GM18505 (cell line): ENCODE measurements around the gene ANO2.
"Not testable (repeated sequence)": the region's sequence is repeated elsewhere in the genome, so short reads cannot be mapped to it uniquely, and the experiment has no call there.

Experiments used
- ATAC-seq: cut with Tn5 transposase; IDR thresholded peaks from one replicate; pipeline ENCODE4 v1.9.1; 2021; ENCODE audit not compliant: unreplicated experiment
- POLR2A ChIP-seq: IDR thresholded peaks from 4 replicates; pipeline ENCODE4 v1.6.1; 2011; ENCODE audit warnings: borderline replicate concordance; ENCODE audit not compliant: insufficient read depth, insufficient read length; ENCODE audit errors: extremely low read depth

ANO2 gene

DNA sequence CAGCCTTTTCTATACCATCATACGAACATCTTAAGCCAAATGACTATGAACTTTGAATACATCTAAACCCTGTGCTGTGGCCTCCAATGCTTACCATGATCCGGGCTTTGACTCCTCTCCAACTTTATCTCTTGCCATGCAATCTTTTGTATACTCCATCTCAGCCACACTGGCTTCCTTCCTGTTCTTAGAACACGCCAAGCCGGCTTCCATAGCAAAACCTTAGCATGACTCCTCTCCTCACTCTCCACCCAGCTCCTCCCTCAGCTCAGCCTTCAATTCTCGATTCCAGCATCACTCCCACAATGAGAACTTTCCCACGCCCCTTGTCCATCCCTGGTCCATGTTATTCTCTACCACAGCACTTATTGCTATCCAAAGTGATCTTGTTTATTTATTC lies 284.8 kb downstream of the ANO2 start:
- no peak for ATAC-seq
- TF ChIP-seq POLR2A, result no peak

DNA sequence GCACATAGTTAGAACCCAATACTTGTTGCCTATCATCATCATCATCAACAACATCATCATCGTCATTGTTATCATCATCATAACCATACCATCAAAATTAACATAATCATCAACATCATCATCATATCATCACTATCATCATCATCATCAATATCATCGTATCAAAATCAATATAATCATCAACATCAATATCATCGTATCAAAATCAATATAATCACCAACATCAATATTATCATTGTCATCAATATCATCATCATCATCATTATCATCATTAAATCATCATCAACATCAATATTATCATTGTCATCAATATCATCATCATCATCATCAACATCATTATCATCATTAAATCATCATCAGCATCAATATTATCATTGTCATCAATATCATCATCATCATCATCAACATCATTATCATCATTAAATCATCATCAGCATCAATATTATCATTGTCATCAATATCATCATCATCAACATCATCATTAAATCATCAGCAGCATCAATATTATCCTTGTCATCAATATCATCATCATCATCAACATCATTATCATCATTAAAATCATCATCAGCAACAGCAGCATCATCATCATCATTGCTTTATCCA lies 286.6 kb downstream of the ANO2 start:
- not testable (repeated sequence) for ATAC-seq

DNA sequence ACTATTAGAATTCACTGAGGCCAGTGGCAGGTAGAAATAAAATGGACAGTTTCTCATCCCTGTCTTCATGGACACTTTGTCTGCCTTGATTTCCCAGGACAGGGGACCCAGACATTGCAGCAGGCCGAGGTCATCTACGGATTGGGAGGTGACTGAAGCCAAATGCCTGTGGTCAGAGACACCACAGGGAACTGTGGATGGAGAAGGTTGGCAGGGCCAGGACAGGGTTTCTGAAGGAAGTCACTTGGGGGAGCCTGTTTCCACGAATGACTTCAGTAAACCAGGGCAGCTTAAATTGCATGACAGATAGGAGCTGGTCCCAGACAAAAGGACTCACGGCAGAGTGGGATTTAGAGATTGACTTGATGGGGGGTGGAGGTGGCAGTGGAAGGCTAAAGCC lies 288.2 kb downstream of the ANO2 start:
- no peak for TF ChIP-seq POLR2A
- ATAC-seq, result no peak

DNA sequence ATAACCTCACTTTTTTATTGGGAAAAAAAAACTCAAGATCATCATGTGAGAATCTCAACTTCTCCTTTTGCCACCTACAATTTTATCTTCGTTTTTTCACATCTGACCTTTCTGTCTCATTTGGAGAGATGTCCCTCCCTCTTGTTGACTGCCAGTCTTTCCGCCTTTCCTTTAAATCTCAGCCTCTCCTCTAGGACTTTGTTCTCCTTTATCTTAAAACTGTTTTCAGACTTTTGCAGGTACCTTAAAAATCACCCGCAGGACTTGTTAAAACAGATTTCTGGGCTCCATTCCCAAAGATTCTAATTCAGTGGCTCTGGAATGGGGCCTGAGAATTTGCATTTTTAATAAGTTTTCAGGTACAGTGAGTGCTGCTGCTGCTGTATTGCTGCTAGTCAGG lies 289.9 kb downstream of the ANO2 start:
- no peak for TF ChIP-seq POLR2A
- no peak for ATAC-seq

DNA sequence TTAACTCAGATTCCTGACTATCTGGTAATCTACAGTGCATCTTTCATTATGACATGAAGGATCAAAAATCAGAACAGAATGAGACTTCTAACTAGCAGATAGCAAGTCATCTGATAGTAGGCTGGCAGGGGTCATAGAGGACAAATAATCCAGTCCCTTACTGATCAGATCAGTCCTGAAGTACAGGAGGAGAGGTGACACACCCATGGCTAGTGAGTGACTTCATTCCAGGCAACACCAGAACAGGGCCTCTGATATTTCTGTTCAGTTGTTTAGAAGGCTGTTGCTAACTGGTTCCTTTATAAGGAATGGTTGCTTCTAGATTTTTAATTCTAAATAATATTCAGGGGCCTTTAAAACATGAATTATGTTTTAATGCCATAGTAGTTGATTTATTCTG lies 291.0 kb downstream of the ANO2 start:
- no peak for TF ChIP-seq POLR2A
- no peak for ATAC-seq

DNA sequence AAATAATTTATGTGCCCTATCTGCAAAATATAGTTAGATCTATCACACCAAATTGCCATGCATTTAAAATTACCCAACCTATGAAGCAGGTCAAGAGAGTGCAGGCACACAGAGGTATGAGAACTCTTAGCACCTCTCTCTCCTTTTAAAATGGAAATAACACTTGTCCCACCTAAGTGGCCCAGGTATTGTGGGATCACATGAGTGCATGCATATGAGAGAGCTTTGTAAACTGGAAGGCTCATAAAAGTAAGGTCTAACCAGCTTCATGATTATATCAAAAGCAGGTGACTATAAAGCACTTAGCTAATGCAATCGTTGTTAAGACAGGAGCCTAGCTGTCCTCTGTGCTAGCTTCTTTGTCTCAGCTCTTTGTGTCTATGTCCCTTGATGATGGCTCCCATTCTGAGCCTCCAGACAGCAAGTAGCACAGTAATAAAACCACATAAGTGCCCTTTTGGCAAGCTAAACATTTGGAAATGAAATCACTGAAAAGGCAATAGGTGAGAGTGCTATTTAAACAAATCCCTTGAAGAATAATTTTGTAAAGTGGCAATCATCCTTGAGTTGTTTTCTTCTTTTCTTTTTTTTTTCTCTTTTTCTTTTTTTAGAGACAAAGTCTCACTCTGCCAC lies 294.1 kb downstream of the ANO2 start:
- no peak for ATAC-seq
- no peak for TF ChIP-seq POLR2A

DNA sequence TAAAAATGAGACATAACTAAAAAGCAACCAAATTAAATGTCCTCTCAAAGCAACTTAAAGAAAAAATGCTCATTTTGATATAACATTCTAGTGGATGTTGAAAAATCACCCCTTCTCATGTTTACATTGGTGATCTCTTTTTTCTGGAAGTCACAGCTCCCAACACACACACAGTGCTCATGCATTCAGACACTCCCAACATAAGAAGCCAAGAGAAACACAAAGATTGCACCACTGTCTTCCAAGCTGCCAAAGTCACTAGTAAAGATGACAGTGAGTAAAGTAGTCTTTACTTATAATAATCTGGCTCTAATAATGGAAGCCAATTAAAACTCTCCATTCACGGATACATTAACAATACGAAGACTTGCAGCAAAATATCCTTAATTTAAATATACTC lies 294.8 kb downstream of the ANO2 start:
- no peak for TF ChIP-seq POLR2A
- ATAC-seq, result no peak

DNA sequence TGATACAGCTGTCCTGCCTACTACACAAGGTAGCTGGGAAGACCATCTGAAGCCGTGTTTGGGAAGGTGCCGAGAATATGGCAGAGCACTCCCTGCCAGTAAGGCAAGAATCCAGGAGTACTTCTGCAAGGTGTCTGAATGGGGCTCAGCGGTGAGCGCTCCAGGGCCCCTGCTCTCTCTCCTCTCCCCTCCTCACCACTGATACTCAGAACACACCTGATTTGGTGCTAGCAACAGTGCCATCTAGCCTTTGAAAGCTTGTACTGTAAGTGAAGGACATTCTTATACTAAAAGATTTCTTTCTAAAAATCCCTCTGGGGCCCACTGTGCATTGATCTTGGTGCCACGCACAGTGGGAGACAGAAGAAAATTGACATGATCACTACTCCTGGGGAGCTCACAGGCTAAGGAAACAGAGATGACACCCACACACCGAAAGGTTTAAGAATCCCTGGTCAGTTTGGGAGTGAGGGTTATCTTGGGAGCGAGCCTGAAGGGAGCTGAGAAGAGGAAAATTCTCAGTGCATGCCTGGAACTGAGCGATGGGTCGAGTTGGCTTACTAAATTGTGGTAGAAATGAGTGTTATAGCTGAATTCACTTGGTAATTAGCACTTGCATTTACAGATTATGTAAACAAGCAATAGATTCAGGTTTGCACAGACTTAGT lies 296.2 kb downstream of the ANO2 start:
- ATAC-seq, result no peak
- TF ChIP-seq POLR2A, result no peak

DNA sequence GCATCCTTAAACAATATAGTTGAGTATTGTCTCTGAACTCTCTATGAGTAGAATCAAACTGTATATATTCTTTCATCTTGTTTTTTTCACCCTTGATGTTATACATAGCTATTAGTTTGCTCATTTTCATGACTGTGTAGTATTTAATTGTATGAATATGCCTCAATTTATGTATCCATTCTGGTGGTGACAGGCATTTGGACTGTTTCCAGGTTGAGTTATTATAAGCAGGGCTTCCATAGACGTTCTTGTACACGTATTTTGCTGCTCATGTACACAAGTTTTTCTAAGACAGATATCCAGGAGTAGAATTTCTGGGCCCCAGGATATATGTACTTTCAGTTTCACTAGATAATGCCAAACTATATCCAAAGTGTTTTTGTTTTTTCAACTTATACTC lies 301.8 kb downstream of the ANO2 start:
- no peak for TF ChIP-seq POLR2A
- ATAC-seq, result no peak

DNA sequence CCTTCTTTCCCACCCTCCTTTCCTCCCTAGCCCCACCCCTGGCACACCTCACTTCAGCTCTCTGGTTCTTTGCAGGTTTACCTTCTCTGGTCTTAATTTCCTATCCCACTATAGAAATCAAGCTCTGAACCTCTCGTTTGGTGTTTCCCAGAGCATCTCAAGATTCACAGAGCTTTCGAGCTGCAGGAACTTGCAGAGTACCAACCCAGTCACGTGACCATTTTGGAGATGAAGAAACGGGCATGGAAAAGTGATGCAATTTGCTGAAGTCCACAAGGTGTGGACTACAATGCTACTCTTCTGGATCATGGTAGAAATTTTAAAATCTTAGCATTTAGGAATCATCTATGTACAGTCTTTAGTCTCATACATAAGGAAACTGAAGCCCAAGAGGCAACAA lies 307.4 kb downstream of the ANO2 start:
- no peak for TF ChIP-seq POLR2A
- ATAC-seq, result no peak

DNA sequence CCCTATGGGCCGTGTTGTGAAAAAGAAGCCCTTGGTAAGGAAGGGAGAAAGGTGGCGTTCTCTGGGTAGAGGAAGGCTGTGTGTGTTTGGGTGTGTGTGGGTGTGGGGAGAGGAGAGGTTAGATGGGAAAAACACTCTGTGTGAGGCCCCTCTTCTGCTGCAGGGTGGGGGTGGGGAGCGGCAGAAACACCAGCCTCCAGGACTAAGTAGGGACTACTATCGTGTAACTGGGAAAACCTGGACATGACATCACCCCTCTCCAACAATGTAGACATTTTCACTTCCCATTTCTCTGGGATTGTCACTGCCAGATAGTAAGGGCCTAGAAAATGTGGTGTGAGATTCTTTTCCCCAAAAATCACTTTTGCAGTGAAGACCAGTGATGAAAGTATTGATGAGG lies 308.2 kb downstream of the ANO2 start:
- no peak for TF ChIP-seq POLR2A
- no peak for ATAC-seq

DNA sequence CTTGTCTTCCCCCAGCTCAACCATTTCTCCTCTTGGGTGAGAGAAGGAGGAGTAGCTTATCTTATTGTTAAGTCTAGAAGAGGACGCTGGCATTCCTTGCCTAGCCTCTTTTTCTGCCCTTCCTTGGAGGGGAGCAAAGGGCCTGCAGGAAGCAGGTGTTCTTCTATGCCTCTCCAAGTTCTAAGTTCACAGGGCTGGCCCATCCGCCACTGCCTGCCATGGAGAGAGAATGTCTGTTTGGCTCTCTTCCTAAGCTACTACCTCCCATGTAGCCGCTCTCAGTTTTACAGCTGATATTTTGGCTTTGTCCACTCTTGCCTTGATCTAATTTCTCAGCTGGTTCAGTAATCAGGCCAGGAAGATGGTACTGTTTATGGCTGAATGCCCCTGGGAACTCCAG lies 312.0 kb downstream of the ANO2 start:
- no peak for ATAC-seq
- TF ChIP-seq POLR2A, result no peak

DNA sequence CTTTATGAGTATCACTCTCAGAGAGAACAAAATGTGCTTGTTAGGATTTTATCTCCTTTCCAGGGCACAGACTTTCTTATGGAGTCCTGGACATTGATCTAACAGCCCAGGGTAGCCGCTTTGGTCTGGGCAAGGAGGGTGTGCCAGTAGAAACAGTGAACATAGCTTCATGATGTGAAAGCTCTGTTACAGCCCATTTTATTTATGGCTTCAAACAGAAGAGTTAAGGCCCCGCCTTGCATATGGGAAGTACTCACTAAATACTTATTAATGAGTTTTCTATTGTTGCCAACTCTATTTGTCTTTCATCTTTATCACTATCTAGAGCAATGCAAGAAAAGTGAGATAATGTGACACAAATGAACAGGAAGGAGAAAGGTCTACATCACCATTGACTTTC lies 312.6 kb downstream of the ANO2 start:
- ATAC-seq, result no peak
- TF ChIP-seq POLR2A, result no peak

DNA sequence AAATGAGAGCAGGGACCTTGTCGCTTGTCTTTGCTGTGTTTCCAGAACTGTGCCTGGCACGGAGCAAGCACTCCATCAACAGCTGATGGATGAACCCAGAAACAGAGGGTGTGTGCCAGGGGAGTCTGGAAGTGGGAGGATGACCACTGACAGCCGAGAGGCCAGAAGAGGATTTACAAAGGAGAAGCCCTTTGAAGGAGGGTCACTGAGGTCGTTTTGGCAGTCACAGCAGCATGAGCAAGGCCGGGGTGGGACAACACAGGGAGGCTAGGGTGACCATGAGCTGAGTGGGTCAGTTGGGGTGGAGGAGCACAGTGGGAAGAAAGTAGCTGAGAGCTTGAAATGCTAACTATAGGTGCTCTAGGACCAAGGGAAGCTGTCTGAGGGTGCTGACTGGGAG lies 313.6 kb downstream of the ANO2 start:
- no peak for ATAC-seq
- no peak for TF ChIP-seq POLR2A
